ENCODE measurements around the gene COG3.

COG3 gene

GRCh38 chr13:45466359-45466758 lies 1.6 kb downstream of the COG3 start:
- Histone ChIP-seq H3K4me1 (peaks cover 12% of the 10 kb centered on the region), H3K9me3 (no peaks in the 10 kb centered on the region), H3K36me3 (replicated peaks) (peaks cover 6% of the 10 kb centered on the region; the same call in 1 of the 2 replicates), H3K27me3 (ENCODE audit: low read depth) (no peaks in the 10 kb centered on the region), H3K4me3 (peak overlapping the region; percentile 97)
- in situ Hi-C loops (cut with MboI; ENCODE audit: low sequenced_read_pairs), result no loop called here
- no peak for DNase-seq (ENCODE audit: low spot score in 2 of 2)

GRCh38 chr13:45468635-45469034 lies 3.9 kb downstream of the COG3 start:
- Histone ChIP-seq H3K27me3 (ENCODE audit: low read depth) (no peaks in the 10 kb centered on the region), H3K4me3 (no peak overlapping the region)
- in situ Hi-C loops (cut with MboI; ENCODE audit: low sequenced_read_pairs), result no loop called here

GRCh38 chr13:45472171-45472705 lies 7.5 kb downstream of the COG3 start:
- Histone ChIP-seq H3K4me1 (no peaks in the 10 kb centered on the region; the same call in none of the 2 replicates), H3K4me3 (no peak overlapping the region), H3K27me3 (ENCODE audit: low read depth) (no peaks in the 10 kb centered on the region), H3K9me3 (no peaks in the 10 kb centered on the region), H3K36me3 (replicated peaks) (peaks cover 10% of the 10 kb centered on the region)
- no peak for DNase-seq (ENCODE audit: low spot score in 2 of 2)
- in situ Hi-C loops (cut with MboI; ENCODE audit: low sequenced_read_pairs), result no loop called here

More at GRCh38 chr13:45468635-45469034, 3.9 kb downstream of the COG3 start:
- Histone ChIP-seq H3K4me1 (peaks cover 12% of the 10 kb centered on the region), H3K36me3 (replicated peaks) (peaks cover 6% of the 10 kb centered on the region; the same call in 1 of the 2 replicates), H3K9me3 (no peaks in the 10 kb centered on the region)
- no peak for DNase-seq (ENCODE audit: low spot score in 2 of 2)

- in situ Hi-C loops (cut with MboI; ENCODE audit: low sequenced_read_pairs), result no loop called here
- no peaks in the 10 kb centered on the region for H3K27me3 ChIP-seq (ENCODE audit: low read depth)
- no peak overlapping the region for H3K4me3 ChIP-seq
- peaks cover 11% of the 10 kb centered on the region for H3K36me3 ChIP-seq (replicated peaks)
- no peaks in the 10 kb centered on the region for H3K4me1 ChIP-seq
- DNase-seq (ENCODE audit: low spot score in 2 of 2), result no peak
- no peaks in the 10 kb centered on the region for H3K9me3 ChIP-seq
These were observed 8.9 kb downstream of the COG3 start for GRCh38 chr13:45473627-45474026.

DNA sequence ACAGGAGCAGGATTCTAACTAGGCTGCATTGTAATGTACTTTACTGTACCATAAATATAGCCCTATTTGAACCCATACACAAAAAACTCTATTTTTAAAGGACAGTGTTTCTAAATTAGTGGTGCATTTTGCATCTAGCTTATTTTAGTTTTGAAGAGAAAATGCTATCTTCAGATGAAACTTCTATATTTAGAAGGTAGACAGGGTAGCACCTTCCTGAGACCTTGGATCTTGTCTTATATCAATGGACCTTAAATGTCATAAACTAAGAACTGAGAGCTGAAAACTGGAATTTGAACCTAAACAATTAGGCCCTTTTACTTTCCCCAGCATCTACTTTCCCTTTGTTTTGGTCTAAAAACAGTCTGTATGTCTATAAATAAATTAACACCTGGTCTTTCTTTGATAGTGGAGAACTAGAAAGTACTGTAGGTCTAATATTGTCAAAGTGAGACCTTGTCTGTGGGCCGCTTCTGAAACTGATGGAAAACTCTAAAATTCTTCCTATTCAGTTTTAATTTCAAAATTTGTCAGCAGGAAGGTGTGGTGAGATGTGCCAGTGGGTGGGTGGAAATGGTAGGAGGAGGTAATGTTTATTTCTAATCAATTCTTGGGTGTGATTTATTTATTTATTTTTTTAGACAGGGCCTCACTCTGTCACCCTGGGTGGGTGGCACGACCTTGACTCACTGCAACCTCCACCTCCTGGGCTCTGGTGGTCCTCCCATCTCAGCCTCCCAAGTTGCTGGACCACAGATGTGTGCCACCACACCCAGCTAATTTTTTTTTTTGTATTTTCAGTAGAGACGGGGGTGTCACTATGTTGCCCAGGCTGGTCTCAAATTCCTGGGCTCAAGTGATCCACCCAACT lies 10.1 kb downstream of the COG3 start:
- Histone ChIP-seq H3K4me1 (peaks cover 10% of the 10 kb centered on the region), H3K9me3 (no peaks in the 10 kb centered on the region), H3K27me3 (ENCODE audit: low read depth) (no peaks in the 10 kb centered on the region), H3K36me3 (replicated peaks) (peaks cover 13% of the 10 kb centered on the region), H3K4me3 (no peak overlapping the region)
- no peak for DNase-seq (ENCODE audit: low spot score in 2 of 2)
- in situ Hi-C loops (cut with MboI; ENCODE audit: low sequenced_read_pairs), result loop anchor here (25.0 kb wide), 1 partner anchor 113 kb away; no protein-coding TSS in a partner anchor

- peaks cover 16% of the 10 kb centered on the region for H3K4me1 ChIP-seq
- H3K4me3 ChIP-seq, result no peak overlapping the region
- in situ Hi-C loops (cut with MboI; ENCODE audit: low sequenced_read_pairs), result loop anchor here (25.0 kb wide), 1 partner anchor 117 kb away; no protein-coding TSS in a partner anchor
- peak; percentile 46 to 79 for DNase-seq (ENCODE audit: low spot score in 2 of 2)
- no peaks in the 10 kb centered on the region for H3K9me3 ChIP-seq
- H3K27me3 ChIP-seq (ENCODE audit: low read depth), result no peaks in the 10 kb centered on the region
- H3K36me3 ChIP-seq (replicated peaks), result peaks cover 26% of the 10 kb centered on the region
These were observed 14.9 kb downstream of the COG3 start for GRCh38 chr13:45479661-45480060.

- Histone ChIP-seq H3K9me3 (no peaks in the 10 kb centered on the region), H3K27me3 (ENCODE audit: low read depth) (no peaks in the 10 kb centered on the region), H3K4me1 (peaks cover 16% of the 10 kb centered on the region), H3K4me3 (no peak overlapping the region), H3K36me3 (replicated peaks) (peaks cover 25% of the 10 kb centered on the region)
- in situ Hi-C loops (cut with MboI; ENCODE audit: low sequenced_read_pairs), result loop anchor here (25.0 kb wide), 1 partner anchor 119 kb away; no protein-coding TSS in a partner anchor
- DNase-seq (ENCODE audit: low spot score in 2 of 2), result no peak
These were observed 16.9 kb downstream of the COG3 start for GRCh38 chr13:45481688-45482087.

GRCh38 chr13:45482571-45483173 lies 17.9 kb downstream of the COG3 start:
- no peak for DNase-seq (ENCODE audit: low spot score in 2 of 2)
- Histone ChIP-seq H3K36me3 (replicated peaks) (peaks cover 30% of the 10 kb centered on the region), H3K9me3 (no peaks in the 10 kb centered on the region), H3K27me3 (ENCODE audit: low read depth) (no peaks in the 10 kb centered on the region), H3K4me3 (no peak overlapping the region), H3K4me1 (peaks cover 16% of the 10 kb centered on the region)
- in situ Hi-C loops (cut with MboI; ENCODE audit: low sequenced_read_pairs), result loop anchor here (25.0 kb wide), 1 partner anchor 120 kb away; no protein-coding TSS in a partner anchor

DNA sequence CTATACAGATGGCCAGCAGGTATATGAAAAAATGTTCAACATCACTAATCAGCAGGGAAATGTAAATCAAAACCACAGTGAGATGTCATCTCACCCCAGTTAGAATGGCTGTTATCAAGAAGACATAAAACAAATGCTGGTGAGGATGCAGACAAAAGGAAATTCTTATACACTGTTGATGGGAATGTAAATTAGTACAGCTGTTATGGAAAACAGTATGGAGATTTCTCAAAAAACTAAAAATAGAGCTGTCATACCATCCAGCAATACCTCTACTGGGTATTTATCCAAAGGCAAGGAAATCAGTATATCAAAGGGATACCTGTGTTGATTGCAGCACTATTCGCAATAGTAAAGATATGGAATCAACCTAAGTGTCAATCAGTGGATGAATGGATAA lies 22.9 kb downstream of the COG3 start:
- Histone ChIP-seq H3K4me1 (no peaks in the 10 kb centered on the region), H3K36me3 (replicated peaks) (peaks cover 40% of the 10 kb centered on the region), H3K9me3 (no peaks in the 10 kb centered on the region), H3K4me3 (no peak overlapping the region), H3K27me3 (ENCODE audit: low read depth) (no peaks in the 10 kb centered on the region)
- in situ Hi-C loops (cut with MboI; ENCODE audit: low sequenced_read_pairs), result loop anchor here (25.0 kb wide), 1 partner anchor 125 kb away; no protein-coding TSS in a partner anchor
- DNase-seq (ENCODE audit: low spot score in 2 of 2), result no peak

DNA sequence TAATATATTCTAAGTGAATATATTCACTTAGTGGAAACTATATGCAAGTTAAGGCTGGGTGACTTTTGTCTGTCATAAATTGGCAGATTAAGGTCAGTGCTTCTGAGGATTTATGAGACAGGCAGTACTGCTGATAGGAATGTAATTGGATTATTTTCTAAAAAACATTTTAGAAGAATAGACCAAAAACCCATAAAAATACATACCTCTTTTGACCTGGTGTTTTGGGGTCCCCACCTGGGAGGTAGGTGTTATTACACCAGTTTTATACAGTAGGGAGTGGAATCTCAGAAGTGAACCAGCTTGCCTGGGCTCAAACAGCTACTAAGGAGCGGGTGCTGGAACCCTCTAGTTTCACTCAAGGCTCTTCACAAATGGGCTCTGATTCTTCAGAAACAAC lies 25.3 kb downstream of the COG3 start:
- H3K36me3 ChIP-seq (replicated peaks), result peaks cover 27% of the 10 kb centered on the region

GRCh38 chr13:45492538-45492937 lies 27.8 kb downstream of the COG3 start:
- no peaks in the 10 kb centered on the region for H3K4me1 ChIP-seq
- no peak overlapping the region for H3K4me3 ChIP-seq
- H3K9me3 ChIP-seq, result no peaks in the 10 kb centered on the region
- H3K36me3 ChIP-seq (replicated peaks), result peaks cover 24% of the 10 kb centered on the region
- no peak for DNase-seq (ENCODE audit: low spot score in 2 of 2)
- in situ Hi-C loops (cut with MboI; ENCODE audit: low sequenced_read_pairs), result loop anchor here (25.0 kb wide), 1 partner anchor 130 kb away; no protein-coding TSS in a partner anchor
- H3K27me3 ChIP-seq (ENCODE audit: low read depth), result no peaks in the 10 kb centered on the region

More for the DNA sequence above, 25.3 kb downstream of the COG3 start:
- DNase-seq (ENCODE audit: low spot score in 2 of 2), result peak; percentile 11 to 14
- H3K4me1 ChIP-seq, result no peaks in the 10 kb centered on the region
- no peaks in the 10 kb centered on the region for H3K9me3 ChIP-seq
- no peak overlapping the region for H3K4me3 ChIP-seq
- no peaks in the 10 kb centered on the region for H3K27me3 ChIP-seq (ENCODE audit: low read depth)
- in situ Hi-C loops (cut with MboI; ENCODE audit: low sequenced_read_pairs), result loop anchor here (25.0 kb wide), 1 partner anchor 128 kb away; no protein-coding TSS in a partner anchor

DNA sequence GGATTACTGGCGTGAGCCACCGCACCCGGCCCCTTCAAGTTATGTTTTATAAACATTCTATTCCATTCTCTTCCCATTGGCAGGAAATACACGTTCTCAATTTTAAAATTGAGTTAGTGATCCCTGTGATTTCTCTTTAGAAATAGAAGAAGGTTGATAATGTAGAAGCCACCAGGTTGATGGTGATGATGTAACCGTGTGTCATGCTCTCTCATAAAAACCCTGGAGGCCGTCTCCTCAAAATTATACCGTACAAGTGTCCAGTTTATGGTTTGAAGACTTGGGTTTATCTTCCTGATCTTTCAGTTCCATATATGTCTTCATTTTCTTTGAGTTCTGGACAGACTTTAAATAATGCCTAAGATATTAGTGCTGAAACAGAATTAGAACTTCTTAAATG lies 32.2 kb downstream of the COG3 start:
- DNase-seq (ENCODE audit: low spot score in 2 of 2), result no peak
- H3K36me3 ChIP-seq (replicated peaks), result peaks cover 15% of the 10 kb centered on the region
- H3K4me1 ChIP-seq, result peaks cover 6% of the 10 kb centered on the region
- no peaks in the 10 kb centered on the region for H3K27me3 ChIP-seq (ENCODE audit: low read depth)
- no peak overlapping the region for H3K4me3 ChIP-seq
- no peaks in the 10 kb centered on the region for H3K9me3 ChIP-seq
- in situ Hi-C loops (cut with MboI; ENCODE audit: low sequenced_read_pairs), result loop anchor here (25.0 kb wide), 1 partner anchor 135 kb away; no protein-coding TSS in a partner anchor

DNA sequence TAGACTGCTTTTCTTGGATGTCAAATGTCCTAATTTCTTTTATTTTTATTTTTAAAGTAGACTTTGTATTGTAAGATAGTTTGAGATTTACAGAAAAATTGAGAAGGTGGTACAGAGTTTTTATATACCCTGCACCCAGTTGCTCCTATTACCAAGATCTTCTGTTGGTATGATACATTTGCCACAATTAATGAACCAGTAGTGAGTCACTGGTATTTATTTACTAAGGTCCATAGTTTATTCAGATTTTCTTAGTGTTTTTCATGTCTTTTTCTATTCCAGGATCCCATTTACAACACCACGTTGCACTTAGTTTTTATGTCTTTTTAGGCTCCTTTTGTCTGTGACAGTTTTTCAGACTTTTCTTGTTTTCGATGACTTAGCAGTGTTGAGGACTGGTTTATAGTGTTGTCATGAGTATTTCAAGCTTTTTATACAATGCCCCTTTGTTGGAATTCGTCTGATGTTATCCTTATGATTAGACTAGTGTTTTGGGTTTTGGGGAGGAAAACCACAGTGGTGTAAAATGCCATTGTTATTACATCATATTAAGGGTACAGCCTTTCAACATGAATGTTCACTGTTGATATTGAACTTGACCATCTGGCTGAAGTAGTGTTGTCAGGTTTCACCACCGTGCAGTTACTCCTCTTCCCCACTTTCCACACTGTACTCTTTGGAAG lies 35.9 kb downstream of the COG3 start:
- Histone ChIP-seq H3K4me3 (no peak overlapping the region), H3K27me3 (ENCODE audit: low read depth) (no peaks in the 10 kb centered on the region), H3K36me3 (replicated peaks) (peaks cover 33% of the 10 kb centered on the region), H3K4me1 (peaks cover 6% of the 10 kb centered on the region), H3K9me3 (no peaks in the 10 kb centered on the region)
- DNase-seq (ENCODE audit: low spot score in 2 of 2), result no peak
- in situ Hi-C loops (cut with MboI; ENCODE audit: low sequenced_read_pairs), result no loop called here

Measured in HAP-1 (cell line).